GM18870 (cell line): Measurements from ENCODE around the gene RPS6KA1.
"Not testable (repeated sequence)": the region's sequence is repeated elsewhere in the genome, so short reads cannot be mapped to it uniquely, and the experiment has no call there.

Source experiments
- ATAC-seq: cut with Tn5 transposase; IDR thresholded peaks from one replicate; pipeline ENCODE4 v1.9.1; 2021; ENCODE audit warnings: moderate library complexity; ENCODE audit not compliant: unreplicated experiment

Gene RPS6KA1

DNA sequence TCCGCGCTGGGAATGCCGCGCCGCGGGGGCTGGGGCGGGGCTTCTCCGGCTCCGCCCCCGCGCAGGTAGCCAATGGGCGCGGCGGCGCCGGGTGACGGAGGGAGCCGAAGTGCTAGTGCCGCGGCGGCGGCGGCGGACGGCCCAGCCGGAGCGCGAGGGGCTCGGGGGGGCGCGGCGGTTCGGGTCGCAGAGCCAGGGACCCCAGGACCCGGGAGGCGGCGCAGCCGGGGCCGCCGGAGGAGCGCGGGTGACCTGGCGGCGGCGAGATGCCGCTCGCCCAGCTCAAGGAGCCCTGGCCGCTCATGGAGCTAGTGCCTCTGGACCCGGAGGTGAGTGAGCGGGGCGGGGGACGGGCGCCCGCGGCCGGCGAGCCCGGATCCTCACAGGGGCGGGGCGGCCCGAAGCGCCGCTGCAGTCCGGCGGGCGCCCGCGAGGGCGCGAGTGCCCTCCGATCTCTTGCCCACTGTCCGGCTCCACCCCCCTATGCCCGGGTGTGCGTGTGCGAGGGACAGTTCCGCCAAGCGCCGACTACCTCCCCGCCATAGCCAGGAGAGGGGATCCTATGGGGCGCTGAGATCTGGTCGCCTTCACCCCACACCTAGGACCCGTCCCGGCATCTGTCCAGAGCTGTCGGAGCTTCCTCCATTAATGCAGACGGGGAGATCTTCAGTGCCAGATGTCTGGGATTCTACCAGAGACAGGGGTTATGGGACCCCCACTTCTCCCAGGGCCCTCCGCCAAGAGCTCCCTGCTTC is at the start of gene RPS6KA1:
Gene RPS6KA1 (plus strand): TSS at position 107 of the 755 bp plus-strand sequence. CDS start 160 bp downstream, at position 267.
- no peak for ATAC-seq

DNA sequence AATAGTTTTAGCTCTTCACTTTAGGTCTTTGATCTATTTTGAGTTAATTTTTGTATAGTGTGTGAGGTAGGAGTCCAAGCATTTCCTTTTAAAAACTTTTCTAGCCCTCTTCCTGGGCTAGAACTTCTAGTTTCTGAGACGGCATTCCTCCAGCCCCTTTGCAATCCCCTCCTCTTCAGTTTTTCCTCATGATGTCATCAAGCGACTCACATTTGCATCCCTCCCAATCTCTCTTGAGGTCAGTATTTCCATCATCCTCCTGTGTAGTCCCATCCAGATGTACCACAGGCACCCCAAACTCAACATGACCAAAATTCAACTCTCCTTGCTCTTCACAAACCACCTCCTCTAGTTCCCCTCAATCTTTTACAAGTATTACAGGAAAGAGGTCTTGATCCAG is 46.6 kb upstream of the RPS6KA1 start:
- ATAC-seq: no peak

DNA sequence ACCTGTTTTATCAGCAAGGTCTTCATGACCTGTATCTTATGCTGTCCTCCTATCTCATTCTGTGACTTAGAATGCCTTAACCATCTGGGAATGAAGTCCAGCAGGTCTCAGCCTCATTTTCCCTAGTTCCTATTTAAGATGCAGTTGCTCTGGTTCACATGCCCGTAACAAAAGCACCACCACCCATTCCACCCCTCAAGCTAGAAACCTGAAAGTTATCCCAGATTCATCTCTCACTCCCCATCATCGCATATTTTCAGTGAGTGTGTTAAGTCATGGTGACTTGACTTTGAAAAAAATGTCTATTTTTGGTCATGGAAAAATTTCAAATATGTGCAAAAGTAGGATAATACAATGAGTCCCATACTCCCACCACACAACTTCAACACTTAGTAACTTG is 45.6 kb upstream of the RPS6KA1 start:
- ATAC-seq: no peak

DNA sequence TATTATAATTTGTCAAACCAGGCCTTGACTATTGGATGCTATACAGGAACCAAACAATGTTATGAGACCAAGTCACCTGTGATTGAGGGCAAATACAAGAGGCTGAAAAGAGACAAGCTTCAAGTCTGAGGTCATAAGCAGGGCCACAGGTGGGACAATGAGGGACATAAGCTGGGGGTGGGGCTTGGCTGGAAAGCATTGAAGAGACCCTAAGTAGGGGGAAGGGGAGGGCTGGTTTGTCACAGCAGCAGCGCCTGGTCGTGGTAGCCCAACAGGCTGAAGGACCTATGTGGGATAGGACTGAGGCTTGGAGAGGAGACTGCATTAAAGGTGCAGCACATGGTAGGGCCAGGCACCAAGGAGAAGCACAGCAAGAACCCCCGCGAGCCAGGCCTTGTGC is 39.4 kb upstream of the RPS6KA1 start:
- no peak for ATAC-seq

DNA sequence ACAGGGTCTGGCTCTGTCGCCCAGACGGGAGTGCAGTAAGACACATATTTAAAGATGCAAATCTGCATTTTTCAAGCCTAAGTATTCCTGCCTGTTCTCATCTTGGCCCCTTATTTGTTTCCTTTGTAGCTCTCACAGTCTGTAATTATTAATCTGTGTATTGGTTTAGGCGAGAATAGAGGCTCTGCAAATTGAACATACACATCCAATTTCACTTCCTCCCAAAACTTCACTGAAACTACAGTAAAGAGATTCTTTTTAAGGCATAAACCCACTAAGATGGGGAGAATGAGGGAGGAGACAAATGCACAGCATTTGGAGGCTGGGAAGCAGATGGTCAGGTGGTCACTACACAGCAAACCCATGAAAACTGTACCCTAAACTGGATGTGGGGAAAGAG is 36.3 kb upstream of the RPS6KA1 start:
- ATAC-seq: no peak

DNA sequence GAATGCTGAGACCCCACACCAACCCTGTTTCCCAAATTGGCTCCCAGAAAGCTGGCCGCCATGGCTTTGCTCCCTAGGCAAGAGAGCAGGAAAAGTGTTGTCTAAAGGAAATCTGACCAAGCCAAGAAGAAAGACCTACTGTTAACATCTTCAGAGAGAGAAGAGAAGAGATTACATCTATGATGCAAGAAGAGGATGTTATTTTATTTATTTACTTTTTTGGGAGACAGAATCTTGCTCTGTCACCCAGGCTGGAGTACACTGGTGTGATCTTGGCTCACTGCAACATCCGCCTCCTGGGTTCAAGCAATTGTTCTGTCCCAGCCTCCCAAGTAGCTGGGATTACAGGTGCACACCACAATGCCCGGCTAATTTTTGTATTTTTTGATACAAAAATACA is 35.6 kb upstream of the RPS6KA1 start:
- no peak for ATAC-seq

DNA sequence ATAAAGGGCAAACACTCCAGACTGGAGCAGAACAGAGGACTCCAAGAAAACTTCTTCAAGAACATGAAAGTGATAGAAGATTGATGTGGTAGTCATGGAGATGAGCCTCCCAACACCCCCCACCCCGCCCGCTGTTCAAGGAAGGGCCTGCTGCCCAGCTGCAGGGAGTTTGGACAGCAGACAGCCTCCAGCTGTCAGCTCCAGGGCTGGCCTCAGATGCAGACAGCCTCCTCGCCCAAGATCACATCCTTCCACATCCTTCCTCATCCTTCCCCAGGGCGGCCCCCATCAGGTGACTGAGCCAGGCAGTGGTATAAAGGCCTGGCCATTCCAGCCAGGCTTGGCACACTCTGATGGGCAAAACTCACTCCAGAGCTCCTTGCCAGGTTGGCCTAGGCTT is 32.7 kb upstream of the RPS6KA1 start:
- ATAC-seq: no peak

DNA sequence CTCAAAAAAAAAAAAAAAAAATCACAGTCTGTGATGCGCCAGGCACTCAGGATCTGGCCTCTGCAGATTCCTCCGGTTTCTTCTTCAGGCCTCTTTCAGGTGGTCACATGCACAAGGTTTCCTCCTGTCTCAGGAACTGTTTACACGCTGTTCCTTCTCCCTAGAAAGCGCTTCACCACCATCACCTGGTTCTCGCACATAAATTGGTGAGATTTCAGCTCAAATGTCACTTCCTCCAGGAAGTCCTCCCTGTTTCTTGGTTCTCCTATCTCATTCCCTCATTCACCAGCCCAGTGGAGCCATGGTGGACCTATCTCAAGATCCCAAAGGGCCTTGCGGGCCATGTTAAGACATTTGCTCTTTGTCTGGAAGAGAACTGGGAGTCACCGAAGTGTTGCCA is 30.7 kb upstream of the RPS6KA1 start:
- no peak for ATAC-seq

DNA sequence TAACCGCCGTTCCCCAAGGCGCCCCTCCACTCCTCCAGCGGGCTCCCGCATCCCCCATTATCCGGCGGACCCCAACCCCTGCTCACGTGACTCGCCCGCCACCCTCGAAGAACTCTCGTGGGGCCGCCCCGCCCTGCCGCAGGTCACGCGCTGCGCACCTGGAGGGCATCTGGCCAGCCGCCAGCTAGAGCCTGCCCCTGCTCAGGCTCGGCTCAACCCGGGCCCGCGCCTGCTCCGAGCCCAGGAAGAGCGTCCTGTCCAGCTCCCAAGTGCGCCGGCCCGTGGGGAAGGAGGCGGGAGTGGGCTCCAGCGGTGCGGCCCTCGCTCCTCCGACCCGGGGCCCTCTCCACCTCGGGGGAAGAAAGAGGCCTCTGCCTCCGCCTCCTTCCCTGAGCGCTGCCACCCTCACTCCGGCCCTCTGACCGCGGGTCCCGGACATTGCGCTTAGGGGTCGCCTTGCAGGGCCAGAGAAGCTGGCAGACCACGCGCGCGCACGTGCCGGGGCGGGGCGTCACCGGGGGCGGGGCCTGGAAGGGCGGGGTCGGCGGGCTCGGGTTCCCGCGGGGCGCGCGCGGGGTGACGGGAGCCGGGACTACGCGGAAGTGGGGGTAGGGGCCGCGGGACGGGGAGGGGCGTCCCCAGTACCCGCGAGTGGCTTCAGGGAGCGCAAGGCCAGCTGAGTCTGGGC is 28.9 kb upstream of the RPS6KA1 start:
- ATAC-seq: peak; percentile 49

DNA sequence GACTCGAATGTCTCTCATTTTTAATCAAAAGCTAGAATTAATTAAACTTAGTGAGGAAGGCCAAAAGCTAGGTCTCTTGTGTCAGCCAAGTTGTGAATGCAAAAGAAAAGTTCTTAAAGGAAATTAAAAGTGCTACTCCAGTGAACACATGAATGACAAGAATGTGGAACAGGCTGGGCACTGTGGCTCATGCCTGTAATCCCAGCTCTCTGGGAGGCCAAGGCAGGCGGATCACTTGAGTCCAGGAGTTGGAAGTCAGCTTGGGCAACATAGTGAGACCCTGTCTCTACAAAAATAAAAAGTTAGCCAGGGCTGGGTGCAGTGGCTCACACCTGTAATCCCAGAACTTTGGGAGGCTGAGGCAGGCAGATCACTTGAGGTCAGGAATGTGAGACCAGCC is 18.9 kb upstream of the RPS6KA1 start:
- not testable (repeated sequence) for ATAC-seq

DNA sequence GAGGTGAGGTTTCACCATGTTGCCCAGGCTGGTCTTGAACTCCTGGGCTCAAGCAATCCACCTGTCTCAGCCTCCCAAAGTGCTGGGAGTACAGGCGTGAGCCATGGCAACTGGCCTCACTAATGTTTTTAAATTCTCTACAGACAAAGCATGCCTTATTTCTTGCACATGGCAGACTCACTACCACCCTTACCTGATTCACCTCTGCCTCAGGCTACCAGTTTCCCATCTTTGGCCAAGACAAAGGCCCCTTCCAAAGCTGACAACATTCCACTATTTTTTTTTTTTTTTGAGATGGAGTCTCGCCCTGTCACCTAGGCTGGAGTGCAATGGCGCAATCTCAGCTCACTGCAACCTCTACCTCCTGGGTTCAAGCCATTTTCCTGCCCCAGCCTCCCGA is 13.7 kb upstream of the RPS6KA1 start:
- ATAC-seq: not testable (repeated sequence)

DNA sequence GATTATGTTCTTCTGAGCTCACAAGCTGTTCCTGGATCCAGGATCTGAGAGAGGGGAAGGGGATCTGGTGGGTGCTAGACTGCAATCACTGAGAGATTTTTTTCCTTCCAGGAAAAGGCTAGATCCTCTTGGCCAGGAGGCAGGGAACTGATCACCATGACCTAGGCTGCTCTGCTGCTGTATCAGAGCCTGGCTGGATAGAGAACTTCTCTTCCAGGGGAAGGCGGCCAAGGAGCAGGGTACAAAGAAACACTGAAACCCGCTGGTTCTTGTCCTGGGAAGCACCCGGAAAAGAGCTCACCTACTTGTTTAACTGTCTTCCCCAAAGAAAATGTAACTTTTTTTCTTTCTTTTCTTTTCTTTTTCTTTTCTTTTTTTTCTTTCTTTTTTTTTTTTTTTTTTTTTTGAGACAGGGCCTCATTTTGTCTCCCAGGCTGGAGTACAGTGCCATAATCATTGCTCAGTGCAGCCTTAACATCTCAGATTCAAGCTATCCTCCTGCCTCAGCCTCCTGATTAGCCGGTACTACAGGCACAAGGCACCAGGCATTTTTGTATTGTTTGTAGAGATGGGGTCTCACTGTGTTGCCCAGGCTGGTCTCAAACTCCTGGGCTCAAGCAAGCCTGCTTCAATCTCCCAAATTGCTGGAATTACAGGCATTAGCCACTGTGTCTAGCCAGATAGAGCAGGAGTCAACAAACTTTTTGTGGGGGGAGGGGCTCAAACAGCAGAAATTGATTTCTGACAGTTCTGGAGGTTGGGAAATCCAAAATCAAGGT is 12.4 kb upstream of the RPS6KA1 start:
- ATAC-seq: no peak

DNA sequence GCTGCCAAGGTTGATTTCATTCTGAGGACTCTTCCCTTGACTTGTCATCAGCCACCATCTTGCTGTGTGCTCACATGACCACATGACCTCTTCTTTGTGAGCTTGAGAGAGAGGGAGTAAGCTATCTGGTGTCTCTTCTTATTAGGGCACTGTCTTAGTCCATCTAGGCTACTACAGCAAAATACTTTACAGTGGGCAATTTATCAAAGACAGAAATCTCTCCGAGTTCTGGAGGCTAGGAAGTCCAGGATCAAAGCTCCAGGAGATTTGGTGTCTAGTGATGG is 11.9 kb upstream of the RPS6KA1 start:
- ATAC-seq: no peak

DNA sequence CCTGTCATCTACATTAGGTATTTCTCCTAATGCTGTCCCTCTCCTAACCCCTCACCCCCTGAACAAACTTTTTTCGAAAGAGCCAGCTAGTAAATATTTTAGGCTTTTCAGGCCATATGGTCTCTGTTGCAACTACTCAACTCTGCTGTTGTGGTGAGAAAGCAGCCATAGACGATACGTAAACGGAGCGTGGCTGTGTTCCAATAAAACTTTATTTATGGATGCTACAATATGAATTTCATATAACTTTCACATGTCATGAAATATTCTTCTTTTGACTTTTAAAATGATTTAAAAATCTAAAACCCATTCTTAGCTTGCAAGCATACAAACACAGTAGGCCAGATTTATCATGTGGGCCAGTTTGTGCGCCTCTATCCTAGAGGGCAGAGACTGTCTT is 11.2 kb upstream of the RPS6KA1 start:
- no peak for ATAC-seq

DNA sequence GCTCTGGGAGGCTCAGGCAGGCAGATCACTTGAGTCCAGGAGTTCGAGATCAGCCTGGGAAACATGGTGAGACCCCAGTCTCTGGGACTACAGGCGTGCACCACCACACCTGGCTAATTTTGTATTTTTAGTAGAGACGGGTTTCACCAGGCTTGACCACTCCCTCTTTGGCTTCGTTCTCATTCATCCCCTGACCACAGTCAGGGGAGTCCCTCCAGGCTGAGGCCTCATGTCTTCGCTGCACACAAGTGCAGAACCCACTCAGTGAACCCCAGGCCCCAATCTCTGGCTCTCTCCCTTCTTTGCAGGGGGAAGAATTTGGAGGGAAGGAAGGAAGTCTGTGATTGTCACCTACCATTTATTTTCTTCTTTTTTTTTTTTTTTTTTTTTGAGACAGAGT is 9.2 kb upstream of the RPS6KA1 start:
- no peak for ATAC-seq

DNA sequence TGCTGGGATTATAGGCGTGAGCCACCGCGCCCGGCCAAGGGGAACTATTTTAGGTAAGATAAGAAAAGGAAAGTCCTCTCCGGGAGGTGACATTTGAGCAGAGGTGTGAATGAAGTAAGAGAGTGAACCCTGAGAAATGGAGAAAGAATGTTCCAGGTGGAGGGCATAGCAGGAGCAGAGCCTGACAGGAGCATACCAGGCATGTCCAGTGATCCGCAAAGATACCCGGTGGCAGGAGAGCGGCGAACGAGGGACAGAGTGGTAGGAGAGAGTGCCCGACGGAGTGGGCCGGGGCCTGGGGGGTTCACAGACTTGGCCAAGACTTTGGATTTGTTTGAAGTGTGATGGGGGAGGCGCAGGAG is 7.9 kb upstream of the RPS6KA1 start:
- no peak for ATAC-seq

DNA sequence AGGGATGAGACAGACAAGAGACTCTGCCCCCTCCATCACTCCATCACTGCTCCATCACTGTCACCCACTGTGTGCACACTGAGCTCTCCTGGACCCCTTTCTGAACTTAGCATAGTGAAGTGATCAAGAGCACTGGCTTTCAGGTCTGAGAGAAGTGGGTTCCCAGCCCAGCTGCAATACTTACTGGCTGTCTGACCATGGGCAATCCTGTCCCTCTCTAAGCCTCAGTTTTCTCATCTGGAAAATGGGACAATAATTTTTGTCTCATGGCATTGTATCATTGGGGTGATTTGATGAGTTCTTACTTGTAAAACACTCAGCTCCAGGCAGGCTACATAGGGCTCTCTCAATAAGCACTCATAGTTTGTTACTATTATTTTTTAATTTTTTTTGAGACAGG is 7.5 kb upstream of the RPS6KA1 start:
- no peak for ATAC-seq

DNA sequence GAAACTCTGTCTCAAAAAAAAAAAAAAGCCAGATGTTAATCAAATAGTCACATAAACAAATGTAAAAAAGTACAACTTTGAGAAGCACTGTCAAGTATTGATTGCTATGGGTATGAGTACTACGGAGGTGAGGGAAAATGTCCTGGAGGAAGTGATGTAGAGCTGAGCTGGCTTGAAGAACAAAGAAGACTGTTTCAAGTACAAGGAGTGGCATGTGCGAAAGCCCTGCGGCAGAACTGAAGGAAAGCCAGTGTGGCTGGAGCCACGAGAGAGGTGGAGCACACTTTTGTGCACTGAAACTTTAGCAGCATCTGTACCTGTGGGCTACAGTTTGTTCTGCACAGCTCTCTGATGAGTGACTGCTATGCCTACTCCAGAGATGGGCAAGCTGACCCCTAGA is 5.4 kb upstream of the RPS6KA1 start:
- no peak for ATAC-seq

DNA sequence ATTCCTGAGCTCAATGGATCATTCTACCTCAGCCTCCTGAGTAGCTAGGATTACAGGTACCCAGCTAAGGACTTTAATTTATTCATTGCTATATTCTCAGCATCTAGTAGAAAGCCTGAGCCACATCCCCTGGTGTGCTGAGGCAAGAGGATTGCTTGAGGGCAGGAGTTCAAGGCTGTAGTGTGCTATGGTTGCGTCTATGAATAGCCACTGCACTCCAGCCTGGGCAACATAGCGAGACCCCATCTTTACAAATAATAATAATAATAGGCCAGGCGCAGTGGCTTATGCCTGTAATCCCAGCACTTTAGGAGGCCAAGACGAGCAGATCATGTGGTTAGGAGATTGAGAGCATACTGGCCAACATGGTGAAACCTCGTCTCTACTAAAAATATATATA is 3.3 kb upstream of the RPS6KA1 start:
- ATAC-seq: no peak

DNA sequence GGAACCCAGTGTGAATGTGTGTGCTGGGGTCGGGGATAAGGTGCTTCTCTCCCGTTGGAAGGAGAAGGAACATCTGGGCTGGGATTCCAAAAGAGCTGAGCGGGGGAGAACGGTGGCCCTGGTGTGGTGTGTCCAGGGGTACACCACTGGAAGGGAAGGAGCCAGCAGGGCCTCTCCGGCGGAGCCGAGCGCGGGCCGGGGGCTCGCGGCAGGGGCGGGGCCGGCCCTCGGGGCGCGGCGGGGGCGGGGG is 231 bp upstream of the RPS6KA1 start:
- no peak for ATAC-seq

DNA sequence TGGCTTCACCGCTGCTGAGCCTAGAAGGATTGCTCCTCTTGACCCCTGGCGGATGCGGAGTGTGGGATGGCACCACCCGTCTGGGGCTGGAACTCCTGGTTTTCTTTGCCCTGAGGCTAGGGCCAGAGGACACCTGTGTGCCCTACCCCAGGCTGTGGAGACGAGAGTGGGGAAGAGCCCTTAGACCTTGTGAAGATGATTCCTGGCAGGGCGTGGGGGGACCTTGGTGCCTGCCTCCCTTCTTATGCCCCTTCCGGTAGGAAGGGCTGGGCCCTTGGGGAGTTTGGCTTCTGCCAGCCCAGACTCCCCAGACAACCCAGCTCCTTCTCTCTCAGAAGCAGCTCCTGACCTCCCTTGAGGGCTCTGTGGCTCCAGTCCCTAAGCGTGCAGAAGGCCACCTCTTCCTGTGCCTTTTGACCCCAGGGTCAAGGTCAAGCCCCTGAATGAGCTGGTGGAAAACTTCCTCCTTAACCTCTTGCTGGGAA is 891 bp downstream of the RPS6KA1 start:
- no peak for ATAC-seq

DNA sequence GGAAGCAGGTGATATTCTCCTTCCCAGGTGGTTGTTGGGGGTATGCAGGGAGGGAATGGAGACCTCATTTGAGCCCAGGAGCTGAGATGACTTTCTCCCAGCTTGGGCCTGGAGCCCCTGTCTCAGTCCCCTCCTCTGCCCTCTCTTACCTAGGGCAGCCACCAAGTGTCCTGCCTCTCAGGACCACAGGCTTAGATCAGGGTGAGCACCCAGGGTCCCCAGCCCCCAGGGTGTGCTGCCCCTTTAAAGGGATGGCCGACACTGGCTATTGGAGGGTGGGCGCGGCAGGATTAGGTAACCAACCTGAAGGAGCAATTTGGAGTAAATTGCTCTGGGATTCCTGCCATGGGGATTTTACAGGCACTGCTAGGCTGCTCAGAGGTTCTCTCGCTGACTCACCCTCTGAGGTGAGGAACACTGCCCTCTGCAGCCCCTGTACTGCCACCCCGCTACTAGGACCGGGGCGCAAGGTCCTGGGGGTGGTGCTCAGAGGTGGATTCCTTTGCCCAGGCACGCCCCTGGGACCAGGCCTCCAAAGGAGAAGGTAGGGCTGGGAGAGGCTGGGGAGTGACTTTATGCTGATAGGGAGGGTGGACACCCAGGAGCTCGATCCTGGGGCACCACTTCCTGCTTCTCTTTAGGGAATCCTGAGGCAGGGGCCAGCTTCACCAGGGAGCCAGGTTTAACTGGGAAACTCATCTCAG is 1.5 kb downstream of the RPS6KA1 start:
- ATAC-seq: no peak
